Parathyroid adenoma (tissue), 2 donors: ENCODE results near the gene EXTL1.

Experiments
- H2AFZ ChIP-seq: fragments of 300-600 bp; sonication (generic); one replicate; pipeline ENCODE4 v1.7.0; 2017; ENCODE audit warnings: antibody characterized with exemption, mild to moderate bottlenecking
- H3K27ac ChIP-seq: fragments of 300-600 bp; sonication (generic); one replicate; pipeline ENCODE4 v1.7.0; 2017
- H3K27me3 ChIP-seq: fragments of 300-600 bp; sonication (generic); one replicate; pipeline ENCODE4 v1.7.0; 2017; ENCODE audit warnings: low read length; ENCODE audit not compliant: control insufficient read depth, insufficient read depth
- H3K36me3 ChIP-seq: fragments of 300-600 bp; sonication (generic); one replicate; pipeline ENCODE4 v1.7.0; 2017; ENCODE audit warnings: low read length; ENCODE audit not compliant: control insufficient read depth, insufficient read depth
- H3K4me1 ChIP-seq: fragments of 300-600 bp; sonication (generic); one replicate; pipeline ENCODE4 v1.7.0; 2017; ENCODE audit warnings: control low read depth
- H3K4me2 ChIP-seq: fragments of 300-600 bp; sonication (generic); one replicate; pipeline ENCODE4 v1.7.0; 2017; ENCODE audit warnings: low read length
- H3K4me3 ChIP-seq: fragments of 300-600 bp; sonication (generic); one replicate; pipeline ENCODE4 v1.7.0; 2017; ENCODE audit warnings: low read depth, low read length
- H3K79me2 ChIP-seq: fragments of 300-600 bp; sonication (generic); one replicate; pipeline ENCODE4 v1.7.0; 2017; ENCODE audit warnings: control low read depth
- H3K9ac ChIP-seq: fragments of 300-600 bp; sonication (generic); one replicate; pipeline ENCODE4 v1.7.0; 2017; ENCODE audit warnings: mild to moderate bottlenecking
- H3K9me3 ChIP-seq: fragments of 300-600 bp; sonication (generic); one replicate; pipeline ENCODE4 v1.7.0; 2017; ENCODE audit warnings: low read length; ENCODE audit not compliant: control insufficient read depth
- CTCF ChIP-seq: fragments of 300-600 bp; sonication (generic); IDR thresholded peaks from one replicate; pipeline ENCODE4 v1.7.0; 2017; ENCODE audit warnings: antibody characterized with exemption, mild to moderate bottlenecking
- donor health status: primary hyperparathyroidism.

EXTL1 gene

GRCh38 chr1:26012864-26013263 lies 8.7 kb upstream of the EXTL1 start:
- Histone ChIP-seq H3K27ac (no peak overlapping the region), H2AFZ (no peak overlapping the region), H3K4me2 (no peak overlapping the region), H3K36me3 (no peaks in the 10 kb centered on the region), H3K4me1 (no peaks in the 10 kb centered on the region), H3K27me3 (no peaks in the 10 kb centered on the region), H3K9me3 (no peaks in the 10 kb centered on the region), H3K4me3 (no peak overlapping the region), H3K9ac (no peak overlapping the region), H3K79me2 (no peaks in the 10 kb centered on the region)
- no peak for TF ChIP-seq CTCF

- H3K79me2 ChIP-seq = no peaks in the 10 kb centered on the region
- no peaks in the 10 kb centered on the region for H3K4me1 ChIP-seq
- H3K9ac ChIP-seq = no peak overlapping the region
- TF ChIP-seq CTCF = no peak
- H3K27ac ChIP-seq = no peak overlapping the region
- H3K27me3 ChIP-seq = no peaks in the 10 kb centered on the region
- H2AFZ ChIP-seq = no peak overlapping the region
- no peak overlapping the region for H3K4me2 ChIP-seq
- no peaks in the 10 kb centered on the region for H3K9me3 ChIP-seq
- no peak overlapping the region for H3K4me3 ChIP-seq
- H3K36me3 ChIP-seq = no peaks in the 10 kb centered on the region
Observed at GRCh38 chr1:26014179-26014578, 7.4 kb upstream of the EXTL1 start.

GRCh38 chr1:26015358-26015757 lies 6.2 kb upstream of the EXTL1 start:
- no peaks in the 10 kb centered on the region for H3K79me2 ChIP-seq
- no peak for TF ChIP-seq CTCF
- no peak overlapping the region for H2AFZ ChIP-seq
- no peak overlapping the region for H3K4me2 ChIP-seq
- H3K4me1 ChIP-seq = no peaks in the 10 kb centered on the region
- no peaks in the 10 kb centered on the region for H3K27me3 ChIP-seq
- no peak overlapping the region for H3K4me3 ChIP-seq
- H3K9me3 ChIP-seq = no peaks in the 10 kb centered on the region
- no peaks in the 10 kb centered on the region for H3K36me3 ChIP-seq
- no peak overlapping the region for H3K27ac ChIP-seq
- H3K9ac ChIP-seq = no peak overlapping the region

GRCh38 chr1:26016258-26016952 lies 5.2 kb upstream of the EXTL1 start:
- Histone ChIP-seq H3K4me3 (no peak overlapping the region), H3K9me3 (no peaks in the 10 kb centered on the region), H3K27ac (no peak overlapping the region), H3K36me3 (no peaks in the 10 kb centered on the region), H3K4me1 (no peaks in the 10 kb centered on the region), H3K9ac (no peak overlapping the region), H3K79me2 (no peaks in the 10 kb centered on the region), H3K4me2 (no peak overlapping the region), H3K27me3 (no peaks in the 10 kb centered on the region), H2AFZ (no peak overlapping the region)
- no peak for TF ChIP-seq CTCF

GRCh38 chr1:26016953-26017545 lies 4.5 kb upstream of the EXTL1 start:
- TF ChIP-seq CTCF = no peak
- no peak overlapping the region for H3K4me2 ChIP-seq
- H3K79me2 ChIP-seq = no peaks in the 10 kb centered on the region
- H3K36me3 ChIP-seq = no peaks in the 10 kb centered on the region
- no peak overlapping the region for H3K4me3 ChIP-seq
- no peak overlapping the region for H3K27ac ChIP-seq
- H3K9ac ChIP-seq = no peak overlapping the region
- H3K4me1 ChIP-seq = no peaks in the 10 kb centered on the region
- H2AFZ ChIP-seq = no peak overlapping the region
- no peaks in the 10 kb centered on the region for H3K27me3 ChIP-seq
- H3K9me3 ChIP-seq = no peaks in the 10 kb centered on the region
